Mesendoderm (in vitro differentiated cells): Measurements from ENCODE around the gene GREB1.

Source experiments
- DNase-seq: peaks from one replicate; pipeline ENCODE4 v3.0.0; 2013
- H2AK5ac ChIP-seq: 2 replicates; pipeline ENCODE4 v1.6.1; 2013; ENCODE audit warnings: low read length, inconsistent platforms
- H2BK120ac ChIP-seq: 2 replicates; pipeline ENCODE4 v1.6.1; 2013; ENCODE audit warnings: low read depth, mild to moderate bottlenecking, low read length, moderate library complexity, mixed read lengths
- H2BK15ac ChIP-seq: replicated peaks from 2 replicates; pipeline ENCODE4 v1.6.1; 2013; ENCODE audit warnings: low read depth, mild to moderate bottlenecking, moderate library complexity
- H2BK5ac ChIP-seq: 2 replicates; pipeline ENCODE4 v1.6.1; 2013; ENCODE audit warnings: low read length, inconsistent platforms
- H3K18ac ChIP-seq: 2 replicates; pipeline ENCODE4 v1.6.1; 2013; ENCODE audit warnings: mild to moderate bottlenecking, low read length, mixed read lengths
- H3K23ac ChIP-seq: one replicate; pipeline ENCODE4 v1.6.1; 2013; ENCODE audit warnings: low read length
- H3K27ac ChIP-seq: 2 replicates; pipeline ENCODE4 v1.5.1; 2013; ENCODE audit warnings: low read depth, mild to moderate bottlenecking, inconsistent platforms, low read length, moderate library complexity
- H3K27me3 ChIP-seq: 2 replicates; pipeline ENCODE4 v1.6.1; 2013; ENCODE audit warnings: low read length, control low read depth, mild to moderate bottlenecking, inconsistent platforms; ENCODE audit not compliant: insufficient read depth, poor library complexity
- H3K36me3 ChIP-seq: 2 replicates; pipeline ENCODE4 v1.6.1; 2013; ENCODE audit warnings: low read length, inconsistent platforms; ENCODE audit not compliant: control insufficient read depth, insufficient read depth
- H3K4ac ChIP-seq: one replicate; pipeline ENCODE4 v1.6.1; 2013; ENCODE audit warnings: low read depth, mild to moderate bottlenecking, low read length, moderate library complexity
- H3K4me1 ChIP-seq: 2 replicates; pipeline ENCODE4 v1.6.1; 2013; ENCODE audit warnings: low read depth, low read length, inconsistent platforms; ENCODE audit not compliant: control insufficient read depth
- H3K4me2 ChIP-seq: 2 replicates; pipeline ENCODE4 v1.6.1; 2013; ENCODE audit warnings: low read length
- H3K4me3 ChIP-seq: 2 replicates; pipeline ENCODE4 v1.5.1; 2013; ENCODE audit warnings: mild to moderate bottlenecking, low read length
- H3K56ac ChIP-seq: one replicate; pipeline ENCODE4 v1.6.1; 2013; ENCODE audit warnings: low read length
- H3K79me1 ChIP-seq: 2 replicates; pipeline ENCODE4 v1.6.1; 2013; ENCODE audit warnings: low read length, inconsistent platforms
- H3K79me2 ChIP-seq: 2 replicates; pipeline ENCODE4 v1.6.1; 2013; ENCODE audit warnings: mild to moderate bottlenecking, low read length; ENCODE audit not compliant: control insufficient read depth, insufficient read depth
- H3K9ac ChIP-seq: 2 replicates; pipeline ENCODE4 v1.6.1; 2013; ENCODE audit warnings: low read length, inconsistent platforms
- H4K5ac ChIP-seq: one replicate; pipeline ENCODE4 v1.6.1; 2013; ENCODE audit warnings: low read length
- H4K8ac ChIP-seq: one replicate; pipeline ENCODE4 v1.6.1; 2013; ENCODE audit warnings: low read depth, mild to moderate bottlenecking, control low read depth, low read length, moderate library complexity
- WGBS: extraction: QIAGEN DNeasy Blood & Tissue Kit; methylation state at CpG from one replicate; pipeline ENCODE4 v1.1.7; 2013; ENCODE audit warnings: low lambda C conversion rate, missing lambda C conversion rate; ENCODE audit not compliant: insufficient coverage; ENCODE audit errors: extremely low coverage; 5-methylcytosine and 5-hydroxymethylcytosine counted together

Gene GREB1

DNA sequence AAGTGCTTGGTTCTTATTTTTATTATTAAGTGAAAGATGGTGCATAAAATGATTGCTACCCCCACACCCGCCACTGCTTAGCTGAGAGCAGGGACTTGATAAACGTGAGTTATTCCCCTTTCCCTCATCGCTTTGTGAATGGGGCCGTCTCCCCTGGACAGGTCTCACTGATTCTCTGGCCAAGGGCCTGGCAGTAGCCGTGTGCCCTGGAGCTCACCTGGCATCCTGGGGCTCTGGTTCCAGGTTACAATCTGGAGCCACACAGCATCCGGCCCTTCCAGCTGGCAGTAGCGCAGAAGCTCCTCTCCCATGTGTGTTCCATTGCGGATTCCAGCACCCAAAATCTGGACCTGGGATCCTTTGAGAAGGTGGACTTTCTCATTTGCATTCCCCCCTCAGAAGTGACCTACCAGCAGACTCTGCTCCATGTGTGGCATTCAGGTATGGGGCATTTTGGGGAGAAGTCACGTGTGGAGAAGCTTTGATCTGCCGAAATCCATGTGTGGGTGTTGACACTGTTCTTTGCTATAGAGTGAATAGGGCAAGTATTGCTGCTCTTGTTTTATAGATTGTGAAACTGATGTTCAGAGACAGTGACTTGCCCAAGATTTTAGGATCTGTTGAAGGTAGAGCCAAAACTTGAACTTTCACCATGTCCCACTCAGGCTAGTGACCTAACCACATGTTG is 63.8 kb downstream of the GREB1 start:
- Histone ChIP-seq H3K4me3 (no peak overlapping the region), H2BK120ac (no peak overlapping the region), H3K4me1 (no peaks in the 10 kb centered on the region), H4K8ac (no peak overlapping the region), H3K18ac (no peak overlapping the region), H2BK5ac (no peak overlapping the region), H3K23ac (no peak overlapping the region), H4K5ac (no peak overlapping the region), H3K9ac (no peak overlapping the region), H3K27me3 (no peaks in the 10 kb centered on the region), H2AK5ac (no peak overlapping the region), H3K79me1 (no peaks in the 10 kb centered on the region), H3K36me3 (peaks cover 1% of the 10 kb centered on the region), H3K56ac (no peak overlapping the region), H3K4me2 (no peak overlapping the region), H3K79me2 (no peaks in the 10 kb centered on the region), H3K4ac (no peak overlapping the region), H2BK15ac (no peak overlapping the region), H3K27ac (no peak overlapping the region)
- no CpG with 5 or more reads among the region's 10 CpGs for WGBS
- no peak for DNase-seq

GRCh38 chr2:11598228-11598731 is 64.4 kb downstream of the GREB1 start:
- Histone ChIP-seq H2BK15ac (no peak overlapping the region), H2AK5ac (no peak overlapping the region), H3K27me3 (no peaks in the 10 kb centered on the region), H4K5ac (no peak overlapping the region), H3K18ac (no peak overlapping the region), H2BK120ac (no peak overlapping the region), H3K4me2 (no peak overlapping the region), H3K4me3 (no peak overlapping the region), H3K79me1 (no peaks in the 10 kb centered on the region), H3K27ac (no peak overlapping the region), H3K4me1 (no peaks in the 10 kb centered on the region), H3K56ac (no peak overlapping the region), H3K79me2 (no peaks in the 10 kb centered on the region), H3K4ac (no peak overlapping the region), H3K23ac (no peak overlapping the region), H2BK5ac (no peak overlapping the region), H3K36me3 (peaks cover 1% of the 10 kb centered on the region), H3K9ac (no peak overlapping the region), H4K8ac (no peak overlapping the region)
- no peak for DNase-seq
- no CpG with 5 or more reads among the region's 9 CpGs for WGBS

- no peak overlapping the region for H3K4me3 ChIP-seq
- H3K79me2 ChIP-seq = no peaks in the 10 kb centered on the region
- H3K4me1 ChIP-seq = no peaks in the 10 kb centered on the region
- H3K79me1 ChIP-seq = no peaks in the 10 kb centered on the region
- no peaks in the 10 kb centered on the region for H3K27me3 ChIP-seq
- H3K36me3 ChIP-seq = peaks cover 5% of the 10 kb centered on the region
- no peak overlapping the region for H3K4ac ChIP-seq
- H2AK5ac ChIP-seq = no peak overlapping the region
- no peak overlapping the region for H3K4me2 ChIP-seq
- no peak overlapping the region for H3K27ac ChIP-seq
- no peak overlapping the region for H3K9ac ChIP-seq
- no peak overlapping the region for H3K18ac ChIP-seq
- no peak overlapping the region for H2BK120ac ChIP-seq
- H3K56ac ChIP-seq = no peak overlapping the region
- no peak overlapping the region for H4K5ac ChIP-seq
- no peak for DNase-seq
- no CpG with 5 or more reads among the region's 7 CpGs for WGBS
- H2BK5ac ChIP-seq = no peak overlapping the region
- no peak overlapping the region for H2BK15ac ChIP-seq
- no peak overlapping the region for H4K8ac ChIP-seq
- H3K23ac ChIP-seq = no peak overlapping the region
These were observed 68.8 kb downstream of the GREB1 start for GRCh38 chr2:11602563-11603204.

DNA sequence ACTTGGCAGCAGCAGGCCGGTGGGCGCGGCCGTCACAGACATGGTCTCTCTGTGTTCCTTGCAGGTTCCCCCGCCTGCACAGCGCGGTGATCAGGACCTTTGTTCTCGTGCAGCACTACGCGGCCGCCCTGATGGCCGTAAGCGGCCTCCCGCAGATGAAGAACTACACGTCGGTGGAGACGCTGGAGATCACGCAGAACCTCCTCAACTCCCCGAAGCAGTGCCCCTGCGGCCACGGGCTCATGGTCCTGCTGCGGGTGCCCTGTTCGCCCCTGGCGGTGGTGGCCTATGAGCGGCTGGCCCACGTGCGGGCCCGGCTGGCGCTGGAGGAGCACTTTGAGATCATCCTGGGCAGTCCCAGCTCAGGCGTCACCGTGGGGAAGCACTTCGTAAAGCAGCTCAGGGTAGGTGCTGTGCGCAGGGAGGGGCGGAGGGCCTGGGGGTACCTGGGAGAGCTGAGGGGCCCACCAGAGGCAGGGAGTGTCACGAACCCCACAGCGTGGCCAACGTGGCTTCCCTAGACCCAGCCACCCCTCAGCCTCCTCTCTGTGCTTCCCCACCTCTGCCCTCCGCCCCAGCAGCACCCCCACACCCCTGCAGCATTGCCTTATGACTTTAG is 76.9 kb downstream of the GREB1 start:
- Histone ChIP-seq H3K18ac (no peak overlapping the region), H4K8ac (no peak overlapping the region), H3K4me3 (no peak overlapping the region), H3K27me3 (no peaks in the 10 kb centered on the region), H2BK15ac (no peak overlapping the region), H3K79me1 (no peaks in the 10 kb centered on the region), H3K79me2 (no peaks in the 10 kb centered on the region), H3K4me1 (no peaks in the 10 kb centered on the region), H2AK5ac (no peak overlapping the region), H3K4me2 (no peak overlapping the region), H3K4ac (no peak overlapping the region), H4K5ac (no peak overlapping the region), H2BK120ac (no peak overlapping the region), H3K56ac (no peak overlapping the region), H3K9ac (no peak overlapping the region), H3K23ac (no peak overlapping the region), H3K27ac (no peak overlapping the region), H2BK5ac (no peak overlapping the region), H3K36me3 (no peaks in the 10 kb centered on the region)
- WGBS = no CpG with 5 or more reads among the region's 38 CpGs
- DNase-seq = no peak

DNA sequence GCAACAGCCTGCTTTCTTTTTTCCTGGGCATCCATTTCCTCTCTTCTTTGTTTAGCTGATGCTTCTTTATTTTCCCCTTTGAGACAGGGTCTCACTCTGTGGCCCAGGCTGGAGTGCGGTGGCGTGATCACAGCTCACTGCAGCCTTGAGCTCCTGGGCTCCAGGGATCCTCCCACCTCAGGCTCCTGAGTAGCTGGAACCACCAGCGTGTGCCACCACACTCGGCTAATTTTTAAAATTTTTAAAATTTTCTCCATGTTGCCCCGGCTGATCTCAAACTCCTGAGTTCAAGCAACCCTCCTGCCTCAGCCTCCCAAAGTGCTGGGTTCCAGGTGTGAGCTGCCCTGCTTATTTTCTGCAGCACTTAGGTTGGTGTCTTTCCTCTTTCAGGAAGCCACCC is 77.4 kb downstream of the GREB1 start:
- Histone ChIP-seq H3K27ac (no peak overlapping the region), H2BK15ac (no peak overlapping the region), H2BK120ac (no peak overlapping the region), H3K4me3 (no peak overlapping the region), H3K4me1 (no peaks in the 10 kb centered on the region), H3K79me1 (no peaks in the 10 kb centered on the region), H3K9ac (no peak overlapping the region), H4K5ac (no peak overlapping the region), H3K36me3 (no peaks in the 10 kb centered on the region), H3K27me3 (no peaks in the 10 kb centered on the region), H4K8ac (no peak overlapping the region), H3K4me2 (no peak overlapping the region), H2BK5ac (no peak overlapping the region), H3K79me2 (no peaks in the 10 kb centered on the region), H3K23ac (no peak overlapping the region), H2AK5ac (no peak overlapping the region), H3K56ac (no peak overlapping the region), H3K18ac (no peak overlapping the region), H3K4ac (no peak overlapping the region)
- no CpG with 5 or more reads among the region's 5 CpGs for WGBS
- DNase-seq = no peak
